NCI-H2107 treated with DMSO at 0.1 percent for 48 hours (cell line): ENCODE results near the gene RHEBL1.

Experiments used
- DNase-seq: peaks from one replicate; lab custom pipeline; 2025; ENCODE audit not compliant: unreplicated experiment; lab: John Stamatoyannopoulos, UW

Gene RHEBL1

DNA sequence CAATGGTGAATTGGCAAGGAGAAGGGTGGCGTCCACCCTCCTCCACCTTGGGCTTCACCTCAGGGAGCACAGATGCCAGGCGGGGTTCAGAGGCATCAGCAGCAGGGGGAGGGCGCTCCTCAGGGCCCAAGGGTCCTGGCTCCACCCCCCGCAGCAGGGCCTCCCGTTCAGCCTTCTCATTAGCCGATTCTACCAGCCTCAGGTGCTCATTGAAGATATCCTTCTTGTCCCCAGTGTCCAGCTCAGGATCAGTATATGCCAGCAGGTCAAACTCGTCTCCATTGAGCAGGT lies 31.9 kb downstream of the RHEBL1 start:
- DNase-seq = no peak

DNA sequence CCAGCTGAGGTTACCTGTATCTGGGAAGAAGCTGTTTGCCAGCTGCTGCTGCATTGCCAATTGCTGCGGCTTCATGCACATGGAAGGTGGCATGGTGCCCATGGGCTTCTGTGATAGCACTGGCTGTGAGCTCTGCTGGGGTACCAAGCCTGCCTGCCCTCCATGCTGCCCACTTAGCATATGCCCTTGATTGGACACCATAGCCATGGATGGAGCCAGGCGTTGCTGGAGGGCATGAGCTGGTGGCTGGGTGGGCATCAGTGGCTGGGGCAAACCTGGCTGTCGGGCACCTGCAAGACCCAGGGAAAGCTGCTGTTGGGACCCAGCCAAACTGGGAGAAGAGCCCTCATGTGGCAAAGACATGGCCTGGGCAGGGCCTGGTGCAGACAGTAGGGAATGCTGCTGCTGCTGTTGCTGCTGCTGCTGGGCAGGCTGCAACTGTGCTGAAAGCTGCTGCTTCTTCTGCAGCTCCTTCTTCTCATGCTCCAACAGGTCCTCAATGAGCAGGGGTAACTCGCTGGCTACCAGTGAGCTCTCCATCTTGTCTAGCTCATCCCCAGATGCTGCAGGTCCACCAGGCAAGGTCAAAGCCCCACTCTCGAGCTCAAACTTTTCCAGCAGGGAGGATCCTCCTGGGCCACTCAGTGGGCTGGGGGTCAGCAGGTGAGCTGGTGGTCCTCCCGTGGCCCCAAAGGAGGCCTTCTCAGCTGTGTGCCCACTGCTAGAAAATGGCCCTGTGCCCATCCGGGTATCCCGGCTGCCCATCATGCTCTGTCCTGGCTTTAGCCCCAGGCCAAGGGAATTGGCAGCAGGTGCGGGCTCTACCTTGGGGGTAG lies 32.5 kb downstream of the RHEBL1 start:
- no peak for DNase-seq

DNA sequence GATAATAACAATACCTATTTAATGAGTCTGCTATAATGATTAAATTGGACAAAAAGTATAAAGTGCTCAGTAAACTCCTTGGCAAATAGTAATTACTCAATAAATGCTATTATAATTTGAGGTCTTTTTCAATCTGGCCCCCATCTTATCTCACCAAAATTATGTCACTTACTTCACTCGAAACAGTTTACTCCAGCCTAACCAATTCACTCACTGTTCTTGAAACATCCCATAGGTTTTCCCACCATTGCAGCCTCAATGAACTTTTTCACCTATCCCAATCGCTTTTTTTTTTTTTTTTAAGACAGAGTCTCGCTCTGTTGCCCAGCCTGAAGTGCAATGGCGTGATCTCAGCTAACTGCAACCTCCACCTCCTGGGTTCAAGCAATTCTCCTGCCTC lies 33.8 kb downstream of the RHEBL1 start:
- DNase-seq = no peak

DNA sequence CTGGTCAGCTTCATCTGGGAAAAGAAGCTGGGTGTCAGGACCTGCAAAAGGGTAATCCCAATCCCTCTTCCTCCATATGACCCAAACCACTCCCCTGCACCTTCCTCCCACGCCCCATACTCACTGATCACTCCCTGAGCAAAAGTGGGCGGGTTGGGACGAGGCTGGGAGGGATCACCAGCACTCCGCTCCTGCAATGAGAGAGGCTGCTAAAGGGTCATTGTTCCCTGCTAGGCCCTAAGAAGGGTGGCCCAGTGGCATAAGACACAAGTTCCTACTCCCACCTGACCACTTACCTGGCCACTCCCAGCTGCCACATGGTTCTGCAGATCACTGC lies 35.5 kb downstream of the RHEBL1 start:
- no peak for DNase-seq

DNA sequence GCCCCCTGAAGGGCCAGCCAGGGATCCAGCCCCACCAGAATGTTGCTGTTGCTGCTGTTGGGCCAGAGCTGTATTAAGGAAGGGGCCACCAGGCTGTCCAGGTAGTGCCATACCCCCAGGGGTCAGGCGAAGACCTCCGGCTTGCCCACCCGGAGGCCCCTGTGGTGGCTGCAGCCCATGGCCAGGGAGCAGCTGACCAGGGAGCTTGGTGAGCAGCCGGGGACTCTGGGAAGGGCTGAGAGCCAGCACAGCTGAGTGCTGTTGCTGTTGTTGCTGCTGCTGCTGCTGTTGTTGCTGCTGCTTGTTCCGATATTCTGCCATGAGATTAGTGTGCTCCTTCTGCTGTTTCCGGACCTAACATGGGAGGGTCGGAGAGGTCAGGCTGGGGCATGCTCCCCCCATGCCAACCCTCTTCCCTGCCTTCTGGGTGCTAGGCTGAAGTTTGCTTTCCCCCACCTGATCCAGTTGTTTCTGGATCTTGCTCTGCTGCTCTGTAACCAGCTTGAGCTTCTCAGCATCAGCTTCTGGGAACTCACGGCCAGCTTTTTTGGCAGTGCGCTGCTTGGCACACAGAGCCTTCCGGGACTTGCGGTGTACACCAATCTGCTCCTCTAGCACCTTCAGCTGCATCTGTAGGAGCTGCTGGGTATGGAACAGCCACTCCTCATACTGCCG lies 36.0 kb downstream of the RHEBL1 start:
- no peak for DNase-seq

DNA sequence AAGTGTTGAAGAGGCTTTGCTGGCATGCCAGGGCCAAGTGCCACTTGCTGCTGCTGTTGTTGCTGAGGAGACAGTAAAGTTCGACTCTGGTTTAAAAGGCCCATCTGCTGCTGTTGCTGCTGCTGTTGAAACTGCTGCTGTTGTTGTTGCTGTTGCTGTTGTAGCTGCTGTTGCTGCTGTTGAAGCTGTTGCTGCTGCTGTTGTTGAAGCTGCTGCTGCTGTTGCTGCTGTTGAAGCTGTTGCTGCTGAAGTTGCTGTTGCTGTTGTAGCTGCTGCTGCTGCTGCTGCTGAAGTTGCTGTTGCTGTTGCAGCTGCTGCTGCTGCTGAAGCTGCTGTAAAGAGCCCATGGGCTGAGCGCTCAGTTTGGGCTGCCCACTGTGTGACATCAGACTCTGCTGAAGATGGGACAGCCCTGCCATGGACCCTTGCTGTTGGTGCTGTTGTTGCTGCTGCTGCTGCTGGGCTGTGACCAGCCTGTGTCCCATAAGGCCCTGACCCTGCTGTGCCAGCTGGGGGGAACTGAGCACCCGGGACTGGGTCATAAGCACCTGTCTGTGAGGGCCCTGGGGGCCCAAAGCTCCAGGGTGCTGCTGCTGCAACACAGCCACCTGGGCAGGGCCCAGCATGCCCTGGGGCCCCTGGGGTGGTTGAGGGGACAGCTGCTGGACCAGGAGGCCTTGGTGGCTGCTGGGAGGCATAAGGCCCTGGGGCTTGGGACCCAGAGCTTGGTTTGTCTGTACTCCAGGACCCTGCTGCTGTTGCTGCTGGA lies 36.9 kb downstream of the RHEBL1 start:
- no peak for DNase-seq

DNA sequence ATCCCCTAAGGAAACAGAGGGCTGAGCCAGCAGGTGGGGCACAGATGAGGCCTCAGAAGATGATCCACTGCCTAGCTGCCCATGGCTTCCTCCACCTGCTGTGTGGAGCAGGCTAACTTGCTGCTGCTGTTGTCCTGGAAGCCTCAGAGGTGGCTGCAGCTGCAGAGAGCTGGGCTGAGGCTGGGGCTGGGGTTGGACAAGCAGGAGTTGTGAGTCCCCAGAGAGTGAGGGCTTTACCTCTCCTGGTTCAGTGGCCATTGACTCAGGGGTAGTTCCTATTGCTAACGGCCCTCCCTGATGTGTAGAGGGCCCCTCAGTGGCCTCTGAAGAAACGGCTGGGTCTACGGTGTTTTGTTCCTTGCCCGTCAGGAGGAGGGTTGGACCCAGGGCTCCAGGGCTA lies 37.5 kb downstream of the RHEBL1 start:
- no peak for DNase-seq

DNA sequence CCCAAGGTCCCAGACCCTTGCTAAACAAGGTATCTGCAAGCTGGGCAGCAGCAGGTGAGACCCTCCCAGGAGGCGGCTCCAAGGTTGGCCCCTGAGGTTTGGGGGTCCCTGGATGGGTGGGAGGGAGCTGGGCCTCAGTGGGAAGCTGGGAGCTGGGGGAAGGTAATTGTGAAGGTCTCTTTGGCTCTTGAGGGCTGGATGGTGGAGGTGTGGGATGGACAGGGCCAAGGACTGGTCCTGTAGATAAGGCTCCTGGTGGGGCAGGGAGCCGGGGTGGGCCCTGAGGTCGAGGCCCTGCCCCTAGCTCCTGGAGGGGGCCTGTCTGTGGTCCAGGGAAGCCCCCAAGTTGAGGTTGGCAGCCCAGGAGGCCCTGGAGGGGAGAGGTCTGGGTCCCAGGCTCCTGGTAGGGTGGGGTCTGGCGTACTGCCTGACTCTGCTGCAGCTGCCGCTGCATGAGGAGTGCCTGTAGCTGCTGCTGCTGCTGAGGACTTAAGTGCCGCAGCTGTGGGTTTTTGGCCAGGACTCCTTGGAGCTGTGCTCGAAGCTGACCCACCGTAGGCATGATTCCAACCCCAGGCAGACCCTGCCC lies 38.1 kb downstream of the RHEBL1 start:
- DNase-seq = no peak

DNA sequence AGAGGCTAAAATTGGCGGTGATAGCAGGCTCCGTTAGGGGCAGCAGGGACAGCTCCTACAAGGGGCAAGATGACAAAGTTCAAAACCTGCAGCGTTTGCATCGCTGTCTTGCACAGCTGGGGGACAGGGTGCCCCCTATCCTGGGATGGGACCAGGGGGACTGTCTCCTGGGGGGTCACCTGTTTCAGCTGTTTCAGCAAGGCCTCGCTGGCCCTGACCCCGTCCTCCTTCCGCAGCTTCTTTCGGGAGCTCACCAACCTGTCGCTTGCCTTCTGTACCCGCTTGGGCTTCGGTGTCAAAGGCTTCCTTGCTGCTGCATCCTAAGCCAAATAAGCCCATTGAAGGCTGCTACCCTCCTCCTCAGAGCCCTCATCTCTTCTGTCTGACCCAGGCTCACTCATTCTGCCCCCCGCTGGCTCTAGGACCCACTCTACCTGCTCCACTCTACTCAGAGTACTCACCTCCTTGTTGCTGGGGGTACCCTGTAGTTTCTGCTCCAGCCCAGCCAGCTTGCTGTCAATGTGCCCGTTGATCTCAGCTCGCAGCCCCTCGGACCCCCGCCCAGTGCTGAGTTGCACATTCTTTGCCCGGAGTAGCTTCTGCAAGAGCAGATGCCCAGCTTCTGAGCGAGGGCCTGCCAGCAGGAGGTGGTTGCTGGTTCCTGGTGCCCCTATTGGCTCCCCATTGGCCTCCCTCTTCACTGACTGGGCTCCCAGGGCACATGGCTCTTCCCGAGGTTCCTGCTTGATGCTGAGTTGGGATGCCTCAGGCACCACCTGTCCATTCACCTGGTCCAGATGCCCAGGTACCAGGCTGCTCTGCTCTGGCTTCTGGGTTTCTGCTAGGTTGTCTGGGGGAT lies 38.8 kb downstream of the RHEBL1 start:
- DNase-seq = no peak

DNA sequence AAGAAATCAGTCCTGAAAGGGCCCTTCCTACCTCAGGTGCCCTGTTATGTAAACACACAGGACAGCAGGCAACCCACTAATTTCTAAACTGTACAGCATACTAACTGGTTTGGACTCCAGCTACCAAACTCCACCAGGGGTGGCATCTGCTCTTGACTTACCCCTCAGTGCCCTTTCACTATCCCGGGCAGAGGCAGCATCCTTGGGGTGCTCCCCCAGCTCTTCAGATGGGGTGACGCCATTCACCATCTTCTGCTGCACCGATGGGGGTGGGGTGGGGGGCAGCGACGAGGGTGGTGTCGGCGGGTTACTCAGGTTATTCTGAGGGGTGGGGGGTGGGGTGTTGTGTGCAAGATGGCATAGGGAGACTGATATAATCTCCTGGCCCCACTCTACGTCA lies 39.7 kb downstream of the RHEBL1 start:
- no peak for DNase-seq

DNA sequence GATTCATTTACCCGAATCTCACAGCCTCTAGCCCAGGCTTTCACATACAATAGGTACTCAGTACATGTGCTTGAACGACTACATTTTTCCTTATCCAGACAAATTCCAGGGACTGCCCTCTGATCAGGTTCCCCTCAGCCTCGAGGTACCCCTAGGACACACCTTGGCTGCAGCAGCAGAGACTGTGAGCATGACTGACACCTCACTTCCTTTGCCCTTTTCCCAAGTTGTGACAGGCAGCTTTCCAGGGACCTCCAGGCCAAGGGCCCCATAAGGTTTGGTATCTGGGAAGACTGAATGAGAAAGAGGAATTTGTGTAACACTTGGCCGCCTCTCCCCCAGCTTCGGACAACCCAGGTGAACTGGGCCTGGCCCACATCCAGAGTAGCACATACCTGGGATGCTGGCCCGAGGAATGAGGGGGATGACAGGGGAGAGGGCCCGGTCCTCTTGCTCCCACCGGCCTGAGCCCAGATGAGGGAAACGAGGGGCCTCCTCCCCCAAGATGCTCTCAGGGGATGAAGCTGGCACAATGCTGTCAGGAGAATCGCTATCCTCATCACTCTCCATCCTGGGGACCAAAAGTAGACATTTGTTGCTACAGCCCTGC lies 41.0 kb downstream of the RHEBL1 start:
- DNase-seq = no peak

DNA sequence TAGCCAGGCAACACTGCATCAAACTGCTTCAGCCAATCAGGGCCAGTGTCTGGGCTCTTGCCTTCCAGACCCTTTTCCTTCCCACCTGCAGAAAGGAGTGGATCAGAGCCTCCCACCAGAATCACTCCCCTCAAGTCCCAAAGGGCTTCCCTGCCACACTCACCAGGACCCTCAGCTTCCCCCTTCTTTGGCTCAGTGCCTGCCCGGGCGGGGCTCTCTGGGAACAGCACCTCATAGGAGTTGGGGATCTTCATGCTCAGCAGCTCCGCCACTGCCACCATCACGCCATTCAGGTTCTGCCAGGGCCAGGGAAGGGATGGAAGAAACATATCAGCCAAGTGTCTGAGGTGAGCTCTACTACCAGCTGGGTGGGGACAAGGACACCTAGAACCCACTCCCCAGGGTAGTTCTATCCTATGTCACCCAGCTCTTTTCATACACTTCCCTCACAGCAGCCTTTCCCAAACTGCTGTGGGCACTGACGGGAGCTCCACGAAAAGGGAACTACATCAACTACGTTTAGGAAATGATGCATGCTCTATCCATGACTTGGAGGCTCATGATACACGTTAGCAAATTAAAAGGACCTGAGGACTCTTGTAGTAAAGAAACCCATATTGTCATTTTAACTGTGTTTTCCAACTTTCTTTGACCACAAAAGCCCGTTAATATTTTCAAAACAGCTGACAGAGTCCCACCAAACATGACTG lies 41.8 kb downstream of the RHEBL1 start:
- DNase-seq = no peak

DNA sequence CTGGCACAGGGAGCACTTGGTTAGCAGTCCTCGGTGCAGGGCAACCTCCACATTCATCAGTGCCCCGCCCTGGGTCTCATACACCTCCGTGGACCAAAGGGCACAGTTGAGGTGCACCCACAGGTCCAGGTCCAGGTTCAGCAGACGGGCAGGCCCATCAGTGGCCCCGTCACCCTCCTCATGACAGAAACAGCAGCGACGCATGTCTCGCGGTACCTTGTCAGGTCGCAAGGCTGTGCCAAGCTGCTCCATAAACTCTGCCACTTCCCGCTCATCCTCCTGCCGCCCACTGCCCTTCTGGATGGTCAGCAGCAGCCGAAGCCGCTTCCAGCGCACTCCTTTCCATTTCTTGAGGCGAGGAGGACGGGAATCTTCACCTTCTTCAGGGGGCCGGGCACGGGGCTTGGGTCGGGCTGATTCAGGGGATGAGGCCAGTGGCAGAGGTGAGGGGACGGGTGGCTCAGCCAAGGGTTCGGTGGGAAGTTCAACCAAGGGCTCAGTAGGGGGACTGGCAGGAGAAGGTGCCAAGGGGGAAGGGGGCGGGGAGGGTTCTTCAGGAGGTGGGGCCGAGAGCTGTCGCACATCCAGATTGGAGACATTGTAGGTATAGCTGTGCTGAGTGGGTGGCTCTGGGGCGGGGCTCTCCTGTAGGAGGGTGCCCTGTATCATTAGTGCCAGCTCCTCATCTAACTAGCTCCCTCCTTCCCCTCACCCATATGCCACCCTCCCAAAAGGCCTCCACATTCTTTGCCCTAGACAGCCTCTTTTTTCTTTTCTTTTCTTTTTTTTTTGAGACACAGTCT lies 42.9 kb downstream of the RHEBL1 start:
- no peak for DNase-seq

DNA sequence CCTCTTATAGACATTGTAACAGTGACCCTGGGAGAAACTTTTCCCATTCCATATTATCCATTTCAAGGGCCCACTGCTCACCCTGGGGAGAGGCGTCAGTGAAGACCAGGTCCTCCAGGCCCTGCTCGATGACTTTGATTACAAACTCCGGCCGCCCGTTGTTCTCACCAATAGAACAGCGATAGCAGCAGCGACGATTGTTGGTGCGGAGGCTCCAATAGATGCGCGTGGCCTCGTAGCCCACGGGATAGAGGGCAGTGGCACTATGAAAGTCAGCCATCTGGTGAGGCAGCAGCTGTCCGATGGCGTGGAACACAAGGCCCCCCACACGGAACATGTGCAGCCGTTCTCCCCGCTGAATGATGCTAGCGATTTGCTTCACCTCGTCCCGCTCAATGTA lies 43.7 kb downstream of the RHEBL1 start:
- no peak for DNase-seq

DNA sequence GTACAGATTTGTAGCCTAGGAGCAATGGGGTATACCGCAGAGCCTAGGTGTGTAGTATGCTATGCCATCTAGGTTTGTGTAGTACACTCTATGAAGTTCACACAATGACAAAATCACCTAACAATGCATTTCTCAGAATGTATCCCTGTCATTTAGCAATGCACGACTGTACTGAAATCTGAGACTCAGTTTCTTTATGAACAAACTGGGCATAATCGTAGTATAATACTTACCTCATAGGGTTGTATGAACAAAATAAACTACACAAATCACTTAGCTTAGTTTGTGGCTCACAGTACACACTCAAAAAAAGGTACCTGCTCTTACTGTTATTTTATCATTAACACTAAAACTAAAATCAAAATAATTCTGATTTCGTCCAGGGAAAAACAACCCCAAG lies 44.3 kb downstream of the RHEBL1 start:
- DNase-seq = no peak

DNA sequence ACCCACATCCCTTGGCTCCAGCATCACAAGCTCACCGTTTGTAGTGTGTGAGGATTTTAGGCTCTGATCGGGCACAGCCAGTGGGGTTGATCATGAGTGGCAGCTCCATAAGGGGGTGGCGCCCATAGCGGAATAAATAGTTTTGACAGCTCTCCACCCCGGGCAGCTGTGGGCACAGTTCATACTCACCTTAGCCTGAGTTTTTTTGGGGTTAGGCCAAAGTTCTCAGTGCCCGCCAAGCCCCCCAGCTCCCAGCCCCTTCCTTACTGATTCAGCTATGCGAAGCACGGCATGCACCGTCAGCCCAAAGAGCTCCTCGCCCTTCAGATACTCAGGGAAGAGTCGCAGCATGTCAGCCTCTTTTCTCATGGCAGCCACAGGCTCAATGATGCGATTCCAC lies 45.2 kb downstream of the RHEBL1 start:
- no peak for DNase-seq

DNA sequence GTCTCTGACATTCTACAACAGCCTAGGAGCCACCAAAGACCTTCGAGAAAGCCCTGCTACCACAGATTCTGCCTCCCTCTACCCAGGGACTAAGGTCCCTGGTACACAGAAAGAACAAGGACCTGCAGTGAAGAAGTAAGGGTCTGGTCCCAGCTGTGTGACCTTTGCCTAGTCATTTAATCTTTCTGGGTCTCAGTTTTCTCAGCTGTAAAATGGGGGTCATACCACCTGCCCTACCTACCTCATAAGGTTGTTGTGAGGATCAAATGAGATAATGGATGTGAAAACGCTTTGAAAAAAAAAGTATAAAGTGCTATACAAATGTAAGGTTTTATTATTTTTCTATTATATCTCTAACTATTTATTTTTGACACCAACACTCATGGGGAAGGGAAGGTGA lies 46.0 kb downstream of the RHEBL1 start:
- no peak for DNase-seq

DNA sequence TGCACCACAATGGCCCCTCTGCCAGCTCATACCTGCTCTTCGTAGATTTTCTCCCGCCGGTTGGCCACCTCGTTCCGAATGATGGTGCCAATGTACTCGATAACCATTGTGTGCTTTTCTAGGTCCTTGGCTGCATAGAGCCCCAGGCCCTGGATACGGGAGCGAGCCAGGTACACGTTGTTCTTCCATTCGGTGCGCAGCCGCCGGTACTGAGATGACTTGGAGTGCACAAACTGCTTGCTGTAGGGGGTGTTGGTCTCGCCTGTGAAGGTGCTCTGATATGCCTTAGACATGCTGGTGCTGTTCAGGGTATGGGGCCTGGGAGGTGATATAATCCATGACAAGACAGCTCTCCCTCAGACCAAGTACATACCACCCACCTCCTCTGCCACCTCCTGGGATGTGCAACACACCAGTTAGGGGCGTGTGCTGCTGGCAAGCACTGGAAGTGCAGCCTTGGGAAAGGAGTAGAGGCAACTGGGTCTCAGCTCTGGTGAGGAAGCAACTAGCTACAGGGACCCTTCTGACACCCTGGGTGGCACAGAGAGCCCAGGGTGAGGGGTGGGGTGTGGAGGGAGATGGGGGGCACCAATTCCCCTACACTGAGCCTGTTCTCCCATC lies 47.1 kb downstream of the RHEBL1 start:
- DNase-seq = no peak
